SH-SY5Y (cell line): ENCODE data around the gene NAALADL2.

Experiments used
- GATA2 ChIP-seq: IDR thresholded peaks from 2 replicates; pipeline ENCODE4 v1.6.1; 2011; ENCODE audit warnings: mild to moderate bottlenecking, low read depth, low read length
- GATA3 ChIP-seq: IDR thresholded peaks from 2 replicates; pipeline ENCODE4 v1.6.1; 2011; ENCODE audit warnings: low read depth, mild to moderate bottlenecking, low read length, moderate library complexity

DNA sequence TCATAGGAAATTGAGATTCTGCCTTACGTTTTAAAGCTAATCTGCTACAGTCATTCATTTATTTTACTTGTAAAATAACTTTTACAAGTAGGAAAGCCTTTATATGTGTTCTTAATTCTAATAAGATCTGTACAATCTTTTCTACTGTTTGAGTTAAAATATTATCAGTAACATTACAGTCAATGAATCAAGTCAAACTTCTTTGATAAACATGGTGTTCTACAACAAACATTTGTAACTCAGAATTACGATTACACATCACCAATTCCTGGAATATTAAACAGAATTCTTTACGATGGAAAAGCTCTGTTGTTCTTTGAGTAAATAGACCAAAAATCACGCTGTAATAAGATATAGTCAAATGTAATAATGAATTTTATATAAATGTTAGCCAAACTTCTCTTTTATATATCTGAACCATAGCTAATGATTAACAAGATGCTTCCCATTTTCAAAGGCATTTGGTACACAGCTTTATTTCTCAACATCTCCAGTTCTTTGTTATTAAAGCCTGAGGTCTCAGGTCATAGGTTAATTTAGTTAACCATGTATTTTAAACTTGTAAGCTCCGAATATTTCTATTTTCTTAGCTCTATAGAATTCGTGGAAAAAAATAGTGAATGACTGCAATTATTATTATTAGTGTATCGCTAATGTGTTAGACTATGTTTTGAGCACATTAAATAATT lies 232.4 kb downstream of the NAALADL2 start:
- no peak for TF ChIP-seq GATA3
- no peak for TF ChIP-seq GATA2
